NCI-H524 treated with DMSO at 0.1 percent for 48 hours (cell line): ENCODE data around the gene ABL1.
"Not testable (repeated sequence)": the region's sequence is repeated elsewhere in the genome, so short reads cannot be mapped to it uniquely, and the experiment has no call there.

ENCODE experiments used
- DNase-seq: peaks from one replicate; lab custom pipeline; 2025; lab: John Stamatoyannopoulos, UW

Gene ABL1

GRCh38 chr9:130903194-130904069, 68.4 kb downstream of the ABL1 start:
- DNase-seq: no peak

GRCh38 chr9:130904070-130905044, 69.3 kb downstream of the ABL1 start:
- DNase-seq: no peak

GRCh38 chr9:130905125-130905901, 70.3 kb downstream of the ABL1 start:
- no peak for DNase-seq

GRCh38 chr9:130905902-130906734, 71.1 kb downstream of the ABL1 start:
- DNase-seq: no peak

GRCh38 chr9:130906735-130907416, 71.8 kb downstream of the ABL1 start:
- DNase-seq: no peak

GRCh38 chr9:130908146-130908877, 73.3 kb downstream of the ABL1 start:
- no peak for DNase-seq

GRCh38 chr9:130908878-130909355, 73.9 kb downstream of the ABL1 start:
- no peak for DNase-seq

GRCh38 chr9:130910041-130910440, 75.0 kb downstream of the ABL1 start:
- DNase-seq: not testable (repeated sequence)

- DNase-seq: not testable (repeated sequence)
Observed at GRCh38 chr9:130910670-130911069, 75.6 kb downstream of the ABL1 start.

- DNase-seq: no peak
Observed at GRCh38 chr9:130911254-130912049, 76.4 kb downstream of the ABL1 start.

- DNase-seq: no peak
Observed at GRCh38 chr9:130912932-130913598, 78.0 kb downstream of the ABL1 start.

- DNase-seq: no peak
Observed at GRCh38 chr9:130913599-130914416, 78.8 kb downstream of the ABL1 start.

- DNase-seq: no peak
Observed at GRCh38 chr9:130914417-130915095, 79.5 kb downstream of the ABL1 start.

GRCh38 chr9:130915096-130915447, 80.0 kb downstream of the ABL1 start:
- DNase-seq: no peak

GRCh38 chr9:130917168-130917960, 82.3 kb downstream of the ABL1 start:
- DNase-seq: no peak
